Stimulated activated naive CD4-positive, alpha-beta T cell treated with Interleukin-2 at 50 U/mL for 16 hours (primary cell): ENCODE results near the gene PRPF38A.

Experiments used
- DNase-seq: peaks from one replicate; lab custom pipeline; 2025; lab: John Stamatoyannopoulos, UW

Gene PRPF38A

GRCh38 chr1:52400131-52400530 lies 4.3 kb upstream of the PRPF38A start:
- DNase-seq = no peak

DNA sequence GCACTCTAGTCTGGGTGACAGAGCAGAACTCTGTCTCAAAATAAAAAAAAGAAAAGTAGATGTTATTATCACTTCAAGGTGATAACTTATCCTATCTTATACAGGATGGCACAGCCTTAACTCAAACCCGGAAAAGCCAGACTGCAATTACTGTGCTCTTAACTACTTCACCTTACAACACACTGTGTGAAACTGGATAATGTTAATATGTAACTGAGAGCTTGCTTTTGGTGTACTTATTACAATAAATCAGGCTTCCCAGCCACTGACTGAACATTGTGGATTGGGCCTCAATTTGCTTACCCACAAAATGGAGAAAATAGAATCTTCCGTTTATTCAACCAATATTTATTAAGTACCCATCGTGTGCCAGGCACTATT lies 1.6 kb upstream of the PRPF38A start:
- DNase-seq = no peak

DNA sequence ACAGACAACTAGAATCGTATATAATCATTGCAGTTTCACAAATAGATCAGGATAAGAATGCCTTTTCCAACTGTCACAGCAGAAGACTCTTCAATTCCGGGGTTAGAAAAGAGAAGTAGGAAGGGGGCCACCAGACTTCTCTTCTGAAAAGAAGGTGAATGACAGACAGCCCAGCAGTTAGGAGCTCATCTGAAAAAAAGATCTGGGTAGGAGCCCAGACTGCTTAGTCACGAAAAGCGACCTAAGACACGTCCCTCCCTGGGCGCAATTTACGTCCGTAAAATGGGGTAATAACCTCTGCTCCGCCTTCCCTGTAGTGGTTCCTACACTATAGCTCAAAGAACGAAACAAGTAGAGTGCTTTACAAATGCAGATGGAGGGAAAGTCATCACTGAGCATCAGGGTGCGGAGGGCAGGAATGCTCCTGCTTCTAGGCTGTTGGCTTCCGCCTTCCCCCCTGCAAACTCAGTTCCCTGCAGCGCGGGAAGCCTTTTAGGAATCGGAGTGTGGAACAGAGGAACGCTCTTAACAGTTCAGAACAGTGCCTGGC lies 761 bp upstream of the PRPF38A start:
- peak; percentile 36 for DNase-seq

GRCh38 chr1:52404975-52405338 lies 555 bp downstream of the PRPF38A start:
- no peak for DNase-seq

- no peak for DNase-seq
Observed at GRCh38 chr1:52413410-52413989, 9.1 kb downstream of the PRPF38A start.

- DNase-seq = no peak
Observed at GRCh38 chr1:52414942-52415341, 10.5 kb downstream of the PRPF38A start.

- DNase-seq = no peak
Observed at GRCh38 chr1:52416811-52417210, 12.4 kb downstream of the PRPF38A start.

DNA sequence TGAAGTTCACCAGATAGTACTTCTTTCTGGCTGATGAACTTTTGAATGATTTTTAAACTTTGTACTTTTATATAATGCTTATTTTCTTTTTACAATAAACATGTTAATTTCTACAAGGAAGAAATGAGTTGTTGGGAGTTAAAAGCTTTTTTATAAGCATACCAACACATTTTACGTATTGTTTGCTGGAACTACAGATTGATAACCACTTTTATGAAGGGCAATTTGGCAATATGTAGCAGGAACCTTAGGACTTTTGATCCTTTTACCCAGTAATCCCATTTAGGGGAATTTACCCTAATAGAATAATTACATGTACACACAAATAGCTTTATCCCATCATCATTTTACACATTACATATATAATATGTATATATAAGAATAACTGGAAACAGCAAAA lies 16.3 kb downstream of the PRPF38A start:
- DNase-seq = no peak

DNA sequence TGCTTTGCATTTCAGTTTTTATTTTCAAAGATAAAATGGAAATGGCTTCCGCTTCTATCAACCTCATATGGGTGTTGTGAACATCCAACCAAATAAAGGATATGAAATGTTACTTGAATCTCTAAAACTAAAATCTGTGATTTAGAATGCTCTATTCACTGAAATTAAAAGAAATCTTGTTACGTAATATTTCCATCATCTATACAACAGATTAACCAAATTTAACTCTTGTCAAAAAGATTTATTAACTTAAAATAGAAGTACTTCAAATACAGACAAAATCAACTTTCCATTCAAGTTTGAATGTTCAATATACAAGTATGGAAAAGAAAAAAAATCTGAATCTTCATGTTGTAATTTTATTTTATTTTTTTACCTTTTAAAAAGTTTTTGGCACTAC lies 18.7 kb downstream of the PRPF38A start:
- DNase-seq = no peak

DNA sequence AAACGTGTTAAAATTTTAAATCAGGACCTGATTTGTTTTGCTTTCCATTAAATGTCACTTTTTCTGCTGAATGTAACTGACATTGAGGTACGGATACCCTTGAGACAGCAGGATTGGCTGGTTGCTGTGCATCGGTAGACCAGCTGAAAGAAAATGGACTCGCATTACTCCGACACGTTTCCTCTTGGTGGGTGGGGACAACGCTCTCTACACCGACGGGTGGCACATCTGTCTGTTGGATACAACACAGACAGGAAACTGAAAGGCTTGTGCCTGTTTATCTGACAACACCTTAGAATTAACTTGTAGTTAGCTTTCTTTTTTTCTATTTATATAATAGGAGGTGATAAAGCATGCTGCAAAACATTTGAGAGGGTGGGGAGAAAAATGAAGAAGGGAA lies 19.4 kb downstream of the PRPF38A start:
- peak; percentile 41 for DNase-seq

- no peak for DNase-seq
Observed at GRCh38 chr1:52424231-52424636, 19.8 kb downstream of the PRPF38A start.

- DNase-seq = no peak
Observed at GRCh38 chr1:52424813-52425212, 20.4 kb downstream of the PRPF38A start.

DNA sequence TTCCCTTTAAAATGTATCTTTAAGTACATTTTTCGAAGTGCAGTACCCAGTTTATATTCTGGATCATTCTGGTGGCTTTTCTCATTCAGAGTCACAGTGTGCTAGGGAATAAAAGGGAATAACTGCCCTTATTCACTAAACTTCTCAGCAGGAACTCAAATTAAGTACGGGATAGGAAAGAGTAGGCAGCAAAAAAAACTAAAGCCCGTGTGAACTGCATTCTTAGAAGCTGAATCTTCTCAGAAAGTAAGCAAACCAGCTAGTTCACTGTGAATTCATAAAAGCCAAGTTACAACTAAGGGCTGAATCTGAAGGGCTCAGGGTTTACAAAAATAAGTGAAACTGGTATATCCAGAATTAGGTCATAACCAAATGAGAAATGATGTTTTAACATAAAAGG lies 22.0 kb downstream of the PRPF38A start:
- no peak for DNase-seq

- no peak for DNase-seq
Observed at GRCh38 chr1:52427152-52427551, 22.8 kb downstream of the PRPF38A start.

- no peak for DNase-seq
Observed at GRCh38 chr1:52432807-52433206, 28.4 kb downstream of the PRPF38A start.

GRCh38 chr1:52435211-52435610 lies 30.8 kb downstream of the PRPF38A start:
- no peak for DNase-seq

DNA sequence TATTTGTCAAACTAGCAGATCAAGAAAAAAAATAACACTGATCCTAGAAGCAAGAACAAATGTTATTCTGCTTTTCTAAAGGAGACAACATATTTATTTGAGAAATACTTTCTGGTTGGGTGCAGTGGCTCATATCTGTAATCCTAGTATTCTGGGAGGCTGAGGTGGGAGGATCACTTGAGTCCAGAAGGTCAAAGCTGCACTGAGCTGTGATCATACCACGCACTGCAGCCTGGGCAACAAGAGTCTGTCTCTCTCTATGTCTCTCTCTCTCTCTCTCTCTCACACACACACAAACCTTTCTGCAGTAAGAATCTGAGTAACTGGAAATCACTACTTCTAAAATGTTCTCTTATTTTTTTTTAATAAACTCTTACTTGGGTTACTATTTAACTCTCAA lies 31.2 kb downstream of the PRPF38A start:
- no peak for DNase-seq

- DNase-seq = no peak
Observed at GRCh38 chr1:52436817-52437216, 32.4 kb downstream of the PRPF38A start.

DNA sequence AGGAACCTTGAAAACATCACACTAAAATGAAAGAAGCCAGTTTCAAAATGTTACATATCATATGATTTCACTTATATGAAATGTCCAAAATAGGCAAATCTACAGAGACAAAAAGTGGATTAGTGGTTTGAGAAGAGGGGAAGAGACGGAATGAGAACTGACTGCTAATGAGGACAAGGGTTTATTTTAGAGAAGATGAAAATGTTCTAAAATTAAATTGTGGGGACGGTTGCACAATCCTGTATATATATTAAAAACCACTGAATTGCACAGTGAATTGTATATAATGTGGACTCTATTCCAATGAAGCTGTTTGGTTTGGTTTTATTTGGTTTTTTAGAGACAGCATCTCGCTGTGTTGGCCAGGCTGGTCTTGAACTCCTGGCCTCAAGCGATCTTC lies 35.6 kb downstream of the PRPF38A start:
- no peak for DNase-seq

GRCh38 chr1:52444463-52444862 lies 40.1 kb downstream of the PRPF38A start:
- DNase-seq = no peak

- DNase-seq = no peak
Observed at GRCh38 chr1:52454127-52454526, 49.7 kb downstream of the PRPF38A start.

DNA sequence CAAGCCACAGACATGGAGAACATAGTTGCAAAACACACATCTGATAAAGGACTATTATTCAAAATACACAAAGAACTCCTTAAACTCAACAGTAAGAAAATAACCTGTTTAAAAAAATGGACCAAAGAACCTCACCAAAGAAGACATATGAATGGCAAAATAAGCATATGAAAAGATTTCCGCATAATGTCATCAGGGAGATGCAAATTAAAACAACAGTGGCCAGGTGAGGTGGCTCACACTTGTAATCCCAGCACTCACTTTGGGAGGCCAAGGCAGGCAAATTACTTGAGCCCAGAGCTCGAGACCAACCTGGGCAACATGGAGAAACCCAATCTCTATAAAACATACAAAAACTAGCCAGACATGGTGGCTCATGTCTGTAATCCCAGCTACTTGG lies 50.4 kb downstream of the PRPF38A start:
- DNase-seq = no peak

- no peak for DNase-seq
Observed at GRCh38 chr1:52455686-52456085, 51.3 kb downstream of the PRPF38A start.

DNA sequence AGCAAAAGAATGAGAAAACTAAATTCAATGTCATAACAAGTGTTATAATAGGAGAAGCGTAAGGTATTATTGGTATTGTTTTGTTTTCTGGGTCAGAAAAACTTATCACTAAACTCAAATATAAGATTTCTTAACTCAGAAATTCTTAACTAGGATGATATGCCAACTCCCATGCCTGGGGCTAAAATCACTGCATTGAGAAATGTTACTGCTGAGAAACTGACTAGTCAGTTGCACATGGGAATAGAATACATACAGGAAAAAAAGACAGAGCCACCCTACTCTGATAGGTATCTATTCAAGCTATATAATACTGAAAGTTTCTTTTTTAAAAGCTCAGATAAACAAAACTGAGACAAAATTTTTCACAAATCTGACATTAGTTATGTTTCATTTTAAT lies 56.3 kb downstream of the PRPF38A start:
- no peak for DNase-seq

DNA sequence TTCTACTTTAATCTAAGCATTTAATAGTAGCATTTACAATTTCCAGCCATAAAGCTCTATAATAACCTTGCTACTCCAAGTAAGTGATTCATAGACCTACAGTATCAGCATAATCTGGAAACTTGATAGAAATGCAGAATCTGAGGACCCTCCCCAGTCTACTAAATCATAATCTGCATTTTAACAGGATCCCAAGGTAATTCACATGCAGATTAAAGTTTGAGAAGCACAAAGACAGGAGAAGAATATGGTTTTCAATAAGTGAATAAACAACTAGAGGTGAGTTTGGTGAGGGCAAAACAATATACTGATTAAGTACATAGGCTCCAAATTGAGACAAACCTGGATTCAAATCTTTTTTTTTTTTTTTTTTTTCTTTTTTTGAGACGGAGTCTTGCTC lies 57.4 kb downstream of the PRPF38A start:
- DNase-seq = no peak
